Esophagus squamous epithelium (tissue), 5 donors: ENCODE measurements around the gene LDHA. TPM values are rescaled to one million over a fixed set of nuclear protein-coding genes. Genes with fewer than 3 reads are reported as not detected.
"Not testable (repeated sequence)": the region's sequence is repeated elsewhere in the genome, so short reads cannot be mapped to it uniquely, and the experiment has no call there.

ENCODE experiments used
- DNase-seq: peaks from one replicate; lab custom pipeline; 2025; lab: John Stamatoyannopoulos, UW
- H3K27ac ChIP-seq, 4 donors: fragments of 200-600 bp; sonication (generic); one replicate each; pipeline ENCODE4 v1.5.1; 2016 to 2019; ENCODE audit warnings: mild to moderate bottlenecking in 1 of 4
- H3K27me3 ChIP-seq, 4 donors: fragments of 200-600 bp; sonication (generic); 1 replicate in 3 of 4; 2 replicates in 1 of 4; pipeline versions ENCODE4 v1.5.1 to v1.6.0; 2017 to 2021; ENCODE audit warnings: antibody characterized with exemption in 1 of 4
- H3K36me3 ChIP-seq, 3 donors: fragments of 200-600 bp; sonication (generic); one replicate each; pipeline ENCODE4 v1.5.1; 2016 to 2019
- H3K4me1 ChIP-seq, 3 donors: fragments of 200-600 bp; sonication (generic); one replicate each; pipeline ENCODE4 v1.5.1; 2017 to 2019
- H3K4me3 ChIP-seq, 4 donors: fragments of 200-600 bp; sonication (generic); 1 replicate in 3 of 4; 2 replicates in 1 of 4; pipeline ENCODE4 v1.5.1; 2016 to 2019; ENCODE audit warnings: mild to moderate bottlenecking in 2 of 4, moderate library complexity in 1 of 4
- H3K9me3 ChIP-seq, 3 donors: fragments of 200-600 bp; sonication (generic); one replicate each; pipeline ENCODE4 v1.5.1; 2016 to 2019
- POLR2A ChIP-seq, 4 donors: fragments of 450-650 bp; IDR thresholded peaks; one replicate each; pipeline ENCODE4 v1.6.1; 2017; ENCODE audit warnings: antibody characterized with exemption in 4 of 4, mild to moderate bottlenecking in 4 of 4, moderate library complexity in 3 of 4
- WGBS, 2 donors: methylation state at CpG; one replicate each; pipeline ENCODE4 v1.1.5; 2018; 5-methylcytosine and 5-hydroxymethylcytosine counted together
- intact Hi-C: fragments of 100-400 bp; cut with DNase I; formaldehyde crosslinking; loops from one replicate; pipeline ENCODE4 v1.15.0; 2022
- total RNA-seq, 4 donors: library from RNA; depleted of rRNA; stranded (reverse); fragments of >200 nt; gene quantifications; one replicate each; pipeline ENCODE4 v1.1.0, GENCODE V29; 2016
- TF ChIP-seq, protein P1 (sequence below), 6 experiments: fragments of 450-650 bp in 4 of 6; fragments of 200-600 bp in 2 of 6; sonication (generic) in 2 of 6; IDR thresholded peaks; one replicate each; pipeline ENCODE4 v1.5.1; 2016 to 2019; ENCODE audit warnings: antibody characterized with exemption in 6 of 6, mild to moderate bottlenecking in 4 of 6, moderate library complexity in 4 of 6
- donor health status: DM: yes; HTN: yes; CAD: no.

The LDHA gene
- total RNA-seq, 4 donors from 2014 or later = 515 to 1,072 (median 673) TPM

DNA sequence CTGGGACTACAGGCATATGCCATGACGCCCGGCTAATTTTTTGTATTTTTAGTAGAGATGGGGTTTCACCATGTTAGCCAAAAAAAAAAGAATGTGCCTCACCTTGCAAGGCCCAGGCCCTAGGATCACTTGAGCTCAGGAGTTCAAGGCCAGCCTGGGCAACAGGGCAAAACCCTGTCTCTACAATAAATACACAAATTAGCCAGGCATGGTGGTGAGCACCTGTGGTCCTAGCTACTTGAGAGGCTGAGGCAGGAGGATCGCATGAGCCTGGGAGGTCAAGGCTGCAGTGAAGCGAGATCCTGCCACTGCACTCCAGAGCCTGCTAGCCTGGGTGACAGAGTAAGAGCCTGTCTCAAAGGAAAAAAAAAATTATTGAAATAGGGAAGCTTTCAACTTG lies 9.7 kb downstream of the LDHA start:
- TF ChIP-seq POLR2A (IDR thresholded peaks at IDR 0.05) = no peak
- TF ChIP-seq, protein P1, sequence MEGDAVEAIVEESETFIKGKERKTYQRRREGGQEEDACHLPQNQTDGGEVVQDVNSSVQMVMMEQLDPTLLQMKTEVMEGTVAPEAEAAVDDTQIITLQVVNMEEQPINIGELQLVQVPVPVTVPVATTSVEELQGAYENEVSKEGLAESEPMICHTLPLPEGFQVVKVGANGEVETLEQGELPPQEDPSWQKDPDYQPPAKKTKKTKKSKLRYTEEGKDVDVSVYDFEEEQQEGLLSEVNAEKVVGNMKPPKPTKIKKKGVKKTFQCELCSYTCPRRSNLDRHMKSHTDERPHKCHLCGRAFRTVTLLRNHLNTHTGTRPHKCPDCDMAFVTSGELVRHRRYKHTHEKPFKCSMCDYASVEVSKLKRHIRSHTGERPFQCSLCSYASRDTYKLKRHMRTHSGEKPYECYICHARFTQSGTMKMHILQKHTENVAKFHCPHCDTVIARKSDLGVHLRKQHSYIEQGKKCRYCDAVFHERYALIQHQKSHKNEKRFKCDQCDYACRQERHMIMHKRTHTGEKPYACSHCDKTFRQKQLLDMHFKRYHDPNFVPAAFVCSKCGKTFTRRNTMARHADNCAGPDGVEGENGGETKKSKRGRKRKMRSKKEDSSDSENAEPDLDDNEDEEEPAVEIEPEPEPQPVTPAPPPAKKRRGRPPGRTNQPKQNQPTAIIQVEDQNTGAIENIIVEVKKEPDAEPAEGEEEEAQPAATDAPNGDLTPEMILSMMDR (IDR thresholded peaks at IDR 0.05) = no peak
- Histone ChIP-seq H3K36me3 (peaks cover 54 to 100% (median 71%) of the 10 kb centered on the region in 3 donors), H3K27ac (no peak overlapping the region), H3K9me3 (no peaks in the 10 kb centered on the region), H3K4me1 (peaks cover 0 to 14% (median 0%) of the 10 kb centered on the region in 3 donors), H3K27me3 (no peaks in the 10 kb centered on the region), H3K4me3 (no peak overlapping the region)
- 90 to 98% methylated on average over 4 of the region's 4 CpGs for WGBS, 2 donors
- no peak for DNase-seq
- intact Hi-C loops = no loop called here

DNA sequence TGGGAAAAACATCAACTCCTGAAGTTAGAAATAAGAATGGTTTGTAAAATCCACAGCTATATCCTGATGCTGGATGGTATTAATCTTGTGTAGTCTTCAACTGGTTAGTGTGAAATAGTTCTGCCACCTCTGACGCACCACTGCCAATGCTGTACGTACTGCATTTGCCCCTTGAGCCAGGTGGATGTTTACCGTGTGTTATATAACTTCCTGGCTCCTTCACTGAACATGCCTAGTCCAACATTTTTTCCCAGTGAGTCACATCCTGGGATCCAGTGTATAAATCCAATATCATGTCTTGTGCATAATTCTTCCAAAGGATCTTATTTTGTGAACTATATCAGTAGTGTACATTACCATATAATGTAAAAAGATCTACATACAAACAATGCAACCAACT lies 13.0 kb downstream of the LDHA start:
- Histone ChIP-seq H3K4me1 (peaks cover 0 to 23% (median 0%) of the 10 kb centered on the region in 3 donors), H3K36me3 (peaks cover 39 to 69% (median 47%) of the 10 kb centered on the region in 3 donors)
- H3K4me3 ChIP-seq, H3K27me3 ChIP-seq, DNase-seq, H3K27ac ChIP-seq, H3K9me3 ChIP-seq, intact Hi-C loops: not testable (repeated sequence)
- 23 to 53% methylated on average over 3 of the region's 3 CpGs for WGBS, 2 donors

DNA sequence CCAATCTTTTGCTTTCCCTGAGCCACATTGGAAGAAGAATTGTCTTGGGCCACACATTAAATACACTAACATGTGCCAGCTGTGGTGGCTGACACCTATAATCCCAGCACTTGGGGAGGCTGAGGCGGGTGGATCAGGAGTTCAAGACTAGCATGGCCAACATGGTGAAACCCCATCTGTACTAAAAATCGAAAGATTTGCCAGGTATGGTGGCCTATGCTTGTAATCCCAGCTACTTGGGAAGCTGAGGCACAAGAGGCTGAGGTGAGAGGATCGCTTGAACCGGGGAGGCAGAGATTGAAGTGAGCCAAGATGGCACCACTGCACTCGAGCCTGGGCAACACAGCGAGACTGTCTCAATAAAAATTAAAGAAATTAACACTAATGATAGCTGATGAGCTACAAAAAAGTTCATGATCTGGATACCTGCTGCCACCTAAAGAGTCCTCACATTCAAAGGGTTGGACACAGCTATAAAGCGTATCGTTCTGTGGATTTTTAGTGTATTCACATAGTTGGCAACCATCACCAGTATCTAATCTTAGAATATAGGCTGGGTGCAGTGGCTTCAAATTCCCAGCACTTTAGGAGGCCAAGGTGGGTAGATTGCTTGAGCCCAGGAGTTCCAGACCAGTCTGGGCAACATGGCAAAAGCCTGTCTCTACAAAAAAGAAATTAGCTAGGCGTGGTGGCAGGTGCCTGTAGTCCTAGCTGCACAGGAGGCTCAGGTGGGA lies 14.4 kb downstream of the LDHA start:
- Histone ChIP-seq H3K9me3 (no peaks in the 10 kb centered on the region), H3K4me3 (no peak overlapping the region), H3K4me1 (peaks cover 0 to 23% (median 0%) of the 10 kb centered on the region in 3 donors), H3K36me3 (peaks cover 34 to 55% (median 35%) of the 10 kb centered on the region in 3 donors), H3K27ac (no peak overlapping the region), H3K27me3 (no peaks in the 10 kb centered on the region)
- DNase-seq = no peak
- no peak for TF ChIP-seq POLR2A (IDR thresholded peaks at IDR 0.05)
- TF ChIP-seq, protein P1 (IDR thresholded peaks at IDR 0.05) = no peak
- 89 to 95% methylated on average over 9 of the region's 9 CpGs for WGBS, 2 donors
- intact Hi-C loops = no loop called here

DNA sequence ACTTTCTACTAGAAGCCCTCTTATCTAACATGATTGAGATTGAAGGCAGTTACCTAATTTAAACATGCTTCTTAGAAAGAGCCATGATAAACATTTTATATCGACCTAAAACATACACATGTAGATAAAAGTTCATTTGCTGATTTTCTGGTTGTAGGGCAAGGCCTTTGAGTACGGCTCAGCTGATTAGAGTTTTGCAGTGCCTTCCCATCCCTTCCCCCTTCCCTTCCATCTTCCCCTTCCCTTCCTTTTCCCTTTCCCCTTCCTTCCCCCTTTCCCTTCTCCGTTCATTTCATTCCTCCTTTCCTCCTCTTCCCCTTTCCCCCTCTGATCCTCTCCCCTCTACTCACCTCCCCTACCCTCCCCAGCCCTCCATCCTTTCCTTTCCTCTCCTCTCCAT lies 22.1 kb downstream of the LDHA start:
- Histone ChIP-seq H3K27ac (no peak overlapping the region), H3K9me3 (no peaks in the 10 kb centered on the region), H3K36me3 (no peaks in the 10 kb centered on the region), H3K4me3 (no peak overlapping the region), H3K27me3 (no peaks in the 10 kb centered on the region), H3K4me1 (peaks cover 0 to 10% (median 0%) of the 10 kb centered on the region in 3 donors)
- DNase-seq = no peak
- intact Hi-C loops = no loop called here
- 77 to 82% methylated on average over 3 of the region's 3 CpGs for WGBS, 2 donors
- no peak for TF ChIP-seq POLR2A (IDR thresholded peaks at IDR 0.05)

DNA sequence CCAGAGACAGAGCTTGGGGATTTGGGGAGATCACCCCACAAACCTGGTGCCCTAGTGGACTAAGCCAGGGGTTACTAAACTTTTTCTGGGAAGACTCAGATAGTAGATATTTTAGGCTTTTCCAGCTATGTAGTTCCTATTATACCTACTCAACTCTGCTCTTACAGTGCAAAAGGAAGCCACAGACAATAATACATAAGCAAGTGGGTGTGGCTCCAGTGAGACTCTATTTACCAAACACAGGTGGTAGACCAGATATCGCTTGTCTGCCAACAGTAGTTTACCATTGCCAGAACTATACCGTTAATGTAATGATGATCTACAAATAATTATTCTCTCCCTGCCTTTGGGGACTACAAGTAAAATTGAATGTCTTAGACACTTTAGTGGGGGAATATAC lies 24.7 kb downstream of the LDHA start:
- H3K9me3 ChIP-seq = no peaks in the 10 kb centered on the region
- no peaks in the 10 kb centered on the region for H3K36me3 ChIP-seq
- intact Hi-C loops = no loop called here
- no peak for TF ChIP-seq POLR2A (IDR thresholded peaks at IDR 0.05)
- TF ChIP-seq, protein P1 (IDR thresholded peaks at IDR 0.05) = no peak
- DNase-seq = no peak
- WGBS, 2 donors = 60 to 65% methylated on average over 2 of the region's 2 CpGs
- H3K27ac ChIP-seq = no peak overlapping the region
- H3K4me1 ChIP-seq = no peaks in the 10 kb centered on the region
- H3K27me3 ChIP-seq = no peaks in the 10 kb centered on the region
- H3K4me3 ChIP-seq = no peak overlapping the region

DNA sequence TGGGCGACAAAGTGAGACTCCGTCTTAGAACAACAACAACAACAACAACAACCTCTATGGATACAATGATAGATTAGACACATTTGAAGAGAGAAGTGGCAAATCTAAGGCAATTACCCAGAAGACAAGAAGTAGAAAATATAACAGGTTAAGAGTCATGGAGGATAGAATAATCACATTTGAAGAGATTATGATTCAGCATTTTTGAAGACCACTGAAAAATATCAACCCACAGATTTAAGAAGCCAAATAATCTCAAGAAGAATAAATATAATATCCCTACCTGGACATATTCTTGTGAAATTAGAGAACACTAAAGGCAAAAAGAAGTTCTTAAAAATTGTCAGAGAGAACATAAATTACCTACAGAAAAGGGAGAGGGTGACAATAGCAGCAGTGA lies 25.7 kb downstream of the LDHA start:
- Histone ChIP-seq H3K4me3 (no peak overlapping the region), H3K9me3 (no peaks in the 10 kb centered on the region), H3K27ac (no peak overlapping the region), H3K27me3 (no peaks in the 10 kb centered on the region), H3K36me3 (no peaks in the 10 kb centered on the region), H3K4me1 (no peaks in the 10 kb centered on the region)
- no peak for TF ChIP-seq POLR2A (IDR thresholded peaks at IDR 0.05)
- 82 to 84% methylated on average over 2 of the region's 2 CpGs for WGBS, 2 donors
- intact Hi-C loops = no loop called here
- no peak for DNase-seq
